GM20431 (cell line): ENCODE measurements around the gene LLGL2.
"Not testable (repeated sequence)": the region's sequence is repeated elsewhere in the genome, so short reads cannot be mapped to it uniquely, and the experiment has no call there.

Experiments used
- in situ Hi-C: fragments of 300-500 bp; cut with MseI, MboI; formaldehyde crosslinking; loops from one replicate; pipeline ENCODE4 v1.15.0; 2020; ENCODE audit warnings: low sequenced_read_pairs; ENCODE audit not compliant: unreplicated experiment

The LLGL2 gene, protein sequence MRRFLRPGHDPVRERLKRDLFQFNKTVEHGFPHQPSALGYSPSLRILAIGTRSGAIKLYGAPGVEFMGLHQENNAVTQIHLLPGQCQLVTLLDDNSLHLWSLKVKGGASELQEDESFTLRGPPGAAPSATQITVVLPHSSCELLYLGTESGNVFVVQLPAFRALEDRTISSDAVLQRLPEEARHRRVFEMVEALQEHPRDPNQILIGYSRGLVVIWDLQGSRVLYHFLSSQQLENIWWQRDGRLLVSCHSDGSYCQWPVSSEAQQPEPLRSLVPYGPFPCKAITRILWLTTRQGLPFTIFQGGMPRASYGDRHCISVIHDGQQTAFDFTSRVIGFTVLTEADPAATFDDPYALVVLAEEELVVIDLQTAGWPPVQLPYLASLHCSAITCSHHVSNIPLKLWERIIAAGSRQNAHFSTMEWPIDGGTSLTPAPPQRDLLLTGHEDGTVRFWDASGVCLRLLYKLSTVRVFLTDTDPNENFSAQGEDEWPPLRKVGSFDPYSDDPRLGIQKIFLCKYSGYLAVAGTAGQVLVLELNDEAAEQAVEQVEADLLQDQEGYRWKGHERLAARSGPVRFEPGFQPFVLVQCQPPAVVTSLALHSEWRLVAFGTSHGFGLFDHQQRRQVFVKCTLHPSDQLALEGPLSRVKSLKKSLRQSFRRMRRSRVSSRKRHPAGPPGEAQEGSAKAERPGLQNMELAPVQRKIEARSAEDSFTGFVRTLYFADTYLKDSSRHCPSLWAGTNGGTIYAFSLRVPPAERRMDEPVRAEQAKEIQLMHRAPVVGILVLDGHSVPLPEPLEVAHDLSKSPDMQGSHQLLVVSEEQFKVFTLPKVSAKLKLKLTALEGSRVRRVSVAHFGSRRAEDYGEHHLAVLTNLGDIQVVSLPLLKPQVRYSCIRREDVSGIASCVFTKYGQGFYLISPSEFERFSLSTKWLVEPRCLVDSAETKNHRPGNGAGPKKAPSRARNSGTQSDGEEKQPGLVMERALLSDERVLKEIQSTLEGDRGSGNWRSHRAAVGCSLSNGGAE

DNA sequence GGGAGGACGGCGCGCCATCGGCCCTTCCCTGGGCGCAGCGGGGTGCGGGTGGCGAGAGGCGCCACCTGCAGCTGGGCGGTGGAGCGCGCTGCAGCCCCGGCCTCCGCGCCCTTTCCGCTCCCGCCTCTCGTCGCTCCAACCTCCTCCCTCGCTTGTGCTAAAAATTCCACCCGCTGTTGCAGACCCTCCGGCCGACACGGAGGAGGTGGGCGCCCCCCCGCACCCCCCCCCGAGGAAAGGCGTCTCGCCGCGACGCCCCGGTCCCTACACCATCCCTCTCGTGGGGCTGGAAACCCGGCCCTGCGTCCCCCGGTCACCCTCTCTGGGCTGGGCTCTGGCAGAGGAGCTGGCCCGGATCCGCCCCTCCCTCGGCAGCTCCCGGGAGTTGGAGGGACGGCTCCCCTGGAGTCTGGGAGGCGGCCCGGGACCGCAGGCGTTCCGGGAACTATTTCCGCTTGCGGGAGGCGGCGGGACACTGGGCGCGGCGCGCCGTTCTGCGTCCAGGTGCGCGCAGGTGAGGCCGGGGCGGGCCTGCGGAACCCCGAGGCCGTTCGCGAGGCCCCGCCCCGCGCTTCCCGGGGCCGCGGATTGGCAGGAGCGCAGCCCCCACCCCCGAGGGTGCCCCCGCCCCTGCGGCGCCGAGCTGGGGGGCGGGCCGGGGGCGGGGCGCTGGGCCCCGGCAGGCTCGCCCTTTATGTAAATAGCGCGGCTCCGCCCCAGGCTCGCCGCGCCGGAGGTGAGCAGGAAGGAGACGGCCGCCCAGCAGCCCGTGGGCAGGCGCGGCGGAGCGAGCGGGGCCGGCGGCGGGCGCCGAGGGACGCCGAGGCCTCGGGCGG lies at the start of gene LLGL2:
TSS of gene LLGL2 (plus strand) at position 728 of the 836 bp plus-strand sequence. CDS start 17,730 bp downstream, outside the sequence.
- in situ Hi-C loops, result loop anchor here (25.0 kb wide), 1 partner anchor 113 kb away; the partner anchor contains the start of gene GRB2

DNA sequence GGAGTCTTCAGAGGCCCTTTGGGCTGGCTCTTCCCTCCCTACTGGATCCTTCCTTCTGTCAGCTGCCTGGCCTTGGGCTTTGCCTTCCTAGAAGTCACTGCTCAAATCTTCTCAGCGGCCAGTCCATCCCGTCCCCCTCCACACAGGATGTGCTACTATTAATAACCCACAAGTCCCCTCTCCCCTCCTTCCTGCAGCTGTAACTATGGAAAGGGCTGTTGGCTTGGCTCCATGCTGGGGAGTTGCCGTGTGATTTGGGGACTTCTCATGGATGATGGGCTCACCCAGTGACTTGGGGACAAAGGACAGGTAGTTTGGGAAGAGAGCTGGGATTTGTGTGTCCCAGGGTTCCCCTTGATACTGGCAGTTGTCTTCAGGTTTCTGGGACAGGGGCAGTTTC lies 49.6 kb upstream of the LLGL2 start:
- in situ Hi-C loops, result no loop called here

DNA sequence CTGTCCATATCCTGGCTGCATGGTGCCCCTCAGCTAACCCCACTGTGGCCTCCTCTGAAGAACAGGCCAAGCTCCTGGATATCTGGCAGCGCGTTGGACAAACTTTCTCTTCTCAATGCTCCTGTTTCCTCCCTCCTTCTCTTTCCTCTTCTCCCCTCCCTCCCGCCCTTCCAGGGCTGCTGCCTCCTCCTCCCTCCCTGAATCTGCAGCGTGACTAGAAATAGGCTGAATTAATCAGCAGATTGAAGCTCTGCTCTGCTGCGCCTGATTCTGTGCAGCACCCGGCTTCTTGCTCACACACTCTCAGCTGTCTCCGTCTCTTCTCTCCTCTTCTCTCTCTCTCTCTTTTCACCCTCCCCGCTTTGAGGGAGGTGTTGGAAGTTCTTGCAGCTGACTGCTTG lies 49.2 kb upstream of the LLGL2 start:
- in situ Hi-C loops, result no loop called here

DNA sequence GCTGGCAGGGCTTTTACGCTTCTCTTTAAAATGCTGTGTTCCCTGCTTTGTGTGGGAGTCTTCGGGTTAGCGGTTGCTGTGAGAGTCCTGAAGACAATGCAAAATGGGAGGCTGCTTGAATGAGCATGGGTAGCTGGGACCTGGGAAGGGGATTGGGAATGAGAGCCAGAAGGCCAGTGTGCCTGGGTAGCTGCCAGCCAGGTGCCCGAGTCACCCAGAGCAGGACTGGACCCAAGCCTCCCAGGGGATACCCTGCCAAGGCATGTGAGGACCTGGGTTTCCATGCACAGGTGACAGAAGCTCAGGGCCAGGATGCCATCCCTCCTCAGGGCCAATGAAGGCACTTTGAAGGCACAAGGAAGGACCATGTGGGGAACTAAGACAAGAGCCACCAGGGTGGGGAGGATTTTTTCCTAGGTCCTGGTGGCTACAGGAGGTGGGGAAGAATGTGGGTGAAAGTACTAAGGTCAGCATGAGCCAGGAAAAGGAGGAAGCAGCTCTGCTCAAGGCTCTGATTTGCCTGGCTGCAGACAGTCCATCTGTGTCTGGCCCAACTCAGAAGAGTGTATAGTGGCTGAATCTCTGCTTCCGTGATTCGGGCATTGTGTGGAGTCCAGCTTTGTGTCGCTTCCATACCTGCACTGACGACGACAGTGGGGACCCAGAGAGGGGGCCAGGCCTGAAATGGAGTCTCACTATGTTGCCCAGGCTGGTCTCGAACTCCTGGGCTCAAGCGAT lies 48.6 kb upstream of the LLGL2 start:
- in situ Hi-C loops, result no loop called here

DNA sequence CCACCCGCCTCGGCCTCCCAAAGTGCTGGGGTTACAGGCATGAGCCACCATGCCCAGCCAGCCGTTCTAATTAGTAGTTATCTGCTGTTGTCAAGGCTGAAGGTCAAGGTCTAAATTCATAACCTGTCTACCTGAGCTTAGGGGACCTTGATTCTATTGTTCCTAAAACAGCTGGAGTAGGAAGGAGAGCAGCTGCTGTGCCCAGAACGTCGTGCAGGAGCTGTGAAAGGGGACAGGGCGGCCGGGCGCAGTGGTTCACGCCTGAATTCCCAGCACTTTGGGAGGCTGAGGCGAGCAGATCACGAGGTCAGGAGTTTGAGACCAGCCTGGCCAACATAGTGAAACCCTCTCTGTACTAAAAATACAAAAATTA lies 48.0 kb upstream of the LLGL2 start:
- in situ Hi-C loops, result not testable (repeated sequence)

DNA sequence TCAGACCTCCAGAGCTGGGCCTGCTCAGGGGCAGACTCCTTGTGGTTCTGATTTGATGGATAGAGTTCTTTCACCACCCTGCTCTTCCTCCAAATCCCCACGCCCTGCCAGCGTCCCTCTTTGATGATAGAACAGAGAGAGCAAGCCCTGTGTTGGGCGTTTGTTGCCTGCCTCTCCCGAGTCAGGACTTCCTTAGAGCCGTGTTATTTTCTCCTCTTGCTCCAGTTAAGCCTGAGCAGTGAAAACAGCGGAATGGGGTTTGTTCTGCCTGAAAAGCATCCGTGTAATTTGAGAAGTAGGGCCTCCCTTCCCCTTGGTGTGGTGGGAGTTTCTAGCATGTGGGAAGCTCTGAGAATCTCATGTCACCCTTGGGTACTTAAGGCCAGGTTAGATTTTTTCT lies 47.0 kb upstream of the LLGL2 start:
- in situ Hi-C loops, result no loop called here

DNA sequence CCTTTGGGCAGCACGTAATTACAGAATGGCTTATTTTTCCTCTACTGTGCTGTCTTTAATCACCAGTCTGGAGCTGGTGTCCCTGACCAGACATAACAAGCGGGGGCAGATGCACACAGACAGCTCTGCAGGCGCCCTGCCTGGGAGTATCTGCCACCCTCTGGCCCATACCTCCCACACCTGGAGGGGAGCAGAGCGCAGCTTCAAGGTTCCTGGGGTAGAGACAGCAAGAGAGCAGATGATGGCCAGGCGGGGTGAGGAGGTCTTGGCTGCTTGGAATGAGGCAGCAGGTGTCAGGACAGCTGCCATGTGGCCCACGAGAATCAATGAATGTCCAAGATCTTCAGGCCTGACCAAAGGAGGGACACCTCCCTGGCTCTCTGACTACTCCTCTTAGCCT lies 45.2 kb upstream of the LLGL2 start:
- in situ Hi-C loops, result no loop called here

DNA sequence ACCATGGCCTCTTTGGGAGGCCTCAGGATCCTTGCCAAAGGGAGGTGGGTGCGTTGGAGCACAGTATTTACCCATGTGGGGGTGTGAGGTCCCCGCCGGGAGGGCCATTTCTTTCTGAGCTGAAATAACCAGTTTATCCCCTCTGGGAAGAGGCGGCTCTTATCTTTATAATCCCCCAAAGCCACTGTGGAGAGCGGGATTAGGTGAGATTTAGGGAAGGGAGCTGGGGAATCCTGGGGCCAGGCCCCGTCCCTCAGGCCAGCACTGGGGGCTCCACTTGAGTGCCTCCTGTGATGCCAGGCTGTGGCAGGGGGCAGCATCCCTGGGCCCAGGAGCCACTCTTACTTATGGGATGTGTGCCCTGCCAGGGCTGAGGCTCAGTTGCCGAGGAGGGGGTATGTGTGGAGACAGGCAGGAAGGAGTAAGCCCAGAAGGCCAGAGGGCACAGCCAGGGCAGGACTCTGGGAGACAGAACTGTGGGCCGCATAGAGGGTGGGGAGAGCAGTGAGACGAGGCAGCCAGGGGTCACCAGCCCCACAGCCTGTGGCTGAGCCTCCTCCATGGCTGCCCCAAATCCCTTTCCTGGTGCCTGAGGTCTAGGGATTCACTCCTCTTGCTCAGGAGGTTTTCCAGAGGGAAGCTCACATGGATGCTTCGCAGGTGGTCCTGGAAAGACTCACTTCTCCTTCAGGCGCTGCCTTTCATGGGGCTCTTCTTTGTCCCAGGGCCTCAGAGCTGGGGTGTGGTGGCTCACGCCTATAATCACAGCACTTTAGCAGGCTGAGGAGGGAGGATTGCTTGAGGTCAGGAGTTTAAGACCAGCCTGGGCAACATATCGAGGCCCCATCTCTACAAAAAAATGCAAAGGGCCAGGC lies 44.1 kb upstream of the LLGL2 start:
- in situ Hi-C loops, result no loop called here

DNA sequence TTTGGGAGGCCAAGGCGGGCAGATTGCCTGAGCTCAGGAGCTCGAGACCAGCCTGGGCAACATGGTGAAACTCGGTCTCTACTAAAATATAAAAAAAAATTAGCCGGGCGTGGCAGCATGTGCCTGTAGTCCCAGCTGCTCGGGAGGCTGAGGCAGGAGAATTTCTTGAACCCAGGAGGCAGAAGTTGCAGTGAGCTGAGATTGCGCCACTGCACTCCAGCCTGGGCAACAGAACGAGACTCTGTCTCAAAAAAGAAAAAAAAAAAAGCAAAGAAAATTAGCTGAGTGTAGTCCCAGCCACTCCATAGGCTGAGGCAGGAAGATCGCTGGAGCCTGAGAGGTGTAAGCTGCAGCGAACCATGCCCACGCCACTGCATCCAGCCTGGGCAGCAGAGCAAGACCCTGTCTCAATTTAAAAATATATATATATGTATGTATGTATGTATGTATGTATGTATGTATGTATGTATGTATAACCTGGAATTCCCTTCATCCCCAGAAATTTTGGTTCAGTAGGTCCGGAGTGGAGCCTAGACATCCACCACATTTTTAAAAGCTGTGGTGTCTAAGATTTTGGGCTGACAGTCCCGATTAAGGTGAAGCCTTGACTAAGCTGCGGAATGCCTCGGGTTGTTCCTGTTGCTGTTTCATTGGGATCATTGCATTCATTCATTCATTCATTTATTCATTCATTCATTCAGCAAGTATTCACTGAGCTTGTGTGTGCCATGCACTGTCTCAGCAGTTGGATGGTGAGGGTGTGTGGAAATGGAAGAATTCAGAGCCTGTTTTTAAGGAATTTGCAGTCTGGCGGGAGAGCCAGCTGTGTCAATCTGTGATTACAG lies 43.2 kb upstream of the LLGL2 start:
- in situ Hi-C loops, result no loop called here

DNA sequence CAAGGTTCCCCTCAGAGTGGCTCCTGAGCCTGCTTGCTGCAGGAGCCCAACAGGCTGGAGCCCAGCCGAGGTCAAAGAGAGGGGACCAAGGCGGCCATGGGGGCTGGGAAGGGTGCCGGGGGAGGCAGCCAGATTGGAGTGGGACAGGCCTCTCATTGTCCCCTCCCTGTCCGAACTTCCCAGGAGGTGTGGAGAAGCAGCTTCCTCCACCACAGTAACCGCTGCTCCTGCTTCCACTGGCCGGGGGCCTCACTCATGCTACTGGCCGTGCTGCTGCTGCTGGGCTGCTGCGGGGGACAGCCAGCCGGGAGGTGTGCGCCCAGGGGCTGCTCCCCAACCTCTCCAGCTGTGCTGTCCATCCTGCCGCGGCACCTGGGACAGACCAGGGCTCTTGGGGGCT lies 39.8 kb upstream of the LLGL2 start:
- in situ Hi-C loops, result no loop called here

DNA sequence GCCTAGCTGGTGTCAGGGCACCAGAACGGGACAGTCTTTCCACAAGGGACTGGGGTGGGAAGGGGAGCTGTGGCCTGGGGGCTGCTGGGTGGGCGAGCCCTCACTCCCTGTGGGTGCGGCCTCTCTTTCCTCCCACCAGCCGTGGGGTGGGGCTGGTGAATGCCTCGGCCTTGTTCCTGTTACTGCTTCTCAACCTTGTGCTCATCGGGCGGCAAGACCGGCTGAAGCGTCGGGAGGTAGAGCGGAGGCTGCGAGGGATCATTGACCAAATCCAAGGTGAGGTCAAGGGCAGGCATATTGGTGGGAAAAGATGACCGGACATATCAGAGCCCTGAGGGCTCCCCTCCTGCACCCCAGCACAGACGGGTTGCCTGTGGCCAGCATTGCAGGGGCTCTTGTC lies 39.3 kb upstream of the LLGL2 start:
- in situ Hi-C loops, result no loop called here

DNA sequence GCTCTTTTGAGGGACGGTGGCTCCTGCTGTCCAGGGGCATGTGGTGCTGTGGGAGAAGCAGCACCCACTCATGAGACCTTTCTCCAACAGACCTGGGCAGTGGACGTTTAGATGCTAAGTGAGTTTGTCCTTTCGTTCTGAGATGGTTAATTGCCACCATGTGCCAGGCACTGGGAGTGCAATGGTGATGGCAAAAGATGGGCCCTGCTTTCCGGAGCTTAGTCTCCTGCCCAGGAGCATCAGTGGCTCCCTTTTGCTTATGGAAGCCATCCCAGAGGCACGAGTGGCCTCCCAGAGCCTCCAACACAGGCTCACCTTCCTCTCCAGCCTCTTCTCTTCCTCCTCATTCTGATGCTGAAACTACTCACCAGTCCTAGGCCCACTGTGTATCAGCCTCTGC lies 38.5 kb upstream of the LLGL2 start:
- in situ Hi-C loops, result no loop called here

DNA sequence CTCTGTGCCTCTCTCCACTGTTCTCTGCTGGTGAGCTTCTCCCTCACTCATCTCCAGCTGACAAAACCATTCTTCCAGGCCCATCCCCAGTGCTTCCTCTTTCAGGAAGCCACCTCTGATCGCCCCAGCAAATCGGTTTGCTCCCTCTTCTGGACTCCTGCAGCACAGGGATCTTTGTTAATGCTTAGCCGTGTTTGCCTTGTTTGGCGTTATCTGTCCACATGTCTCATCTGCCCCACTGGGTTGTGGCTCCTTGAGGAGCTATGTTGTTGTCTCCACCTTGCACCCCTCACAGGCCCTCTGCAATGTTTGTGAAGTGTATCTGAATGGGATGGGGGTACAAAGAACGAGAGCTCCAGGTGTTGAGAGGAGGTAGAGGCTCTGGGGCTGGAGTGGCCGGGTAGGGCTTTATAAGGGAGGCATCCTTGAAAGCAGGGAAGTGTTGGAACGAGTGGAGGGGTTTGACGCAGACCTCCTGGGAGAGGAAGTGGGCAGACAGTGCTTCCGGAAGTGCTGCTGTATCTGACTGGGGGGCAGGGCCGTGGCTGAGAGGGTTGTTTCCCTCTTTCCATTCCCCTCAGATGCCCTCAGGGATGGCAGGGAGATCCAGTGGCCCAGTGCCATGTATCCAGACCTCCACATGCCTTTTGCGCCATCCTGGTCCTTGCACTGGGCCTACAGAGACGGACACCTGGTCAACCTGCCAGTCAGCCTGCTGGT lies 38.0 kb upstream of the LLGL2 start:
- in situ Hi-C loops, result no loop called here

DNA sequence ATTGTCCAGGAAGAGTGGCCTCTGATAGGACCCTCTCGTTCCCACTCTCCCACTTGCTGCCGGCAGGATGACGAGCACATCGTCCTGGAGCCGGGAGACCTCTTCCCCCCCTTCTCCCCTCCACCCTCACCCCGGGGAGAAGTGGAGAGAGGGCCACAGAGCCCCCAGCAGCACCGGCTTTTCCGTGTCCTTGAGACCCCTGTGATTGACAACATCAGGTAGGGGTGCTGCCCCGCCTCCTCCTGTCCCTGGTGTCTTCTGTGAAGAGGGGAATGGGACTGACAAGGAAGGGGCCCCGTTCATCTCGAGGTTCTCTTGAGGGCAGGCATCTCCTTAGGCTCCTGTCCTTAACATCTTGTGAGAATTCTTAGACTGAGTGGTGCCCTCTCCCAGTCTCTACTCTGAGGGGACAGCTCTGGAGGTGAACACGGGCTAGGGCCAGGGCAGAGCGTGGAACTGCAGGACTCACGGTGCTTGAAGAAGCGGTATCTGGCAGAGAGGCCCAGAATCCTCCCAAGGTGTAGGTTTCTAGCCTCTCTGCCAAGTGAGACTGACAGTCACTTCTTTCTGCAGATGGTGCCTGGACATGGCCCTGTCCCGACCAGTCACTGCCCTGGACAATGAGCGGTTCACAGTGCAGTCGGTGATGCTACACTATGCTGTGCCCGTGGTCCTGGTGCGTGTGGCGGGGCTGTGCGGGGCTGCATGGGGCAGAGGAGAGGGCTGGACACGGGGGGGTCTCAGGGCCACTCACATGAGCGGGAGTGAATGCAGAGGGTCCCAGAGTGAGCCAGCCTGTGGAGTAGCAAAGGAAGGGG lies 36.6 kb upstream of the LLGL2 start:
- in situ Hi-C loops, result no loop called here

DNA sequence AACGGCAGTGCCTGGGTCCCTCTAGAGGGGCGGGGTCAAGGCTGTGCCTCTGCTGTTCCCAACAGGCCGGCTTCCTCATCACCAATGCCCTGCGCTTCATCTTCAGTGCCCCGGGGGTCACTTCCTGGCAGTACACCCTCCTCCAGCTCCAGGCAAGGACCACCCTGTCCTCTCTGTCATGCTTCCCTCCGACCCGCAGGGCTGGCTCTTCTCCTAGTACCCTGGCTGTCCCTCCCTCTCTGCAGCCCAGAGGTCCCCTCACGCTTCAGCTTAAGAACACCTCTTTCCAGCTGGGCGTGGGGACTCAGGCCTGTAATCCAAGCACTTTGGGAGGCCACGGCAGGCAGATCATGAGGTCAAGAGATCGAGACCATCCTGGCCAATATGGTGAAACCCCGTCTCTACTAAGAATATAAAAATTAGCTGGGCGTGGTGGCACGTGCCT lies 36.0 kb upstream of the LLGL2 start:
- in situ Hi-C loops, result no loop called here

DNA sequence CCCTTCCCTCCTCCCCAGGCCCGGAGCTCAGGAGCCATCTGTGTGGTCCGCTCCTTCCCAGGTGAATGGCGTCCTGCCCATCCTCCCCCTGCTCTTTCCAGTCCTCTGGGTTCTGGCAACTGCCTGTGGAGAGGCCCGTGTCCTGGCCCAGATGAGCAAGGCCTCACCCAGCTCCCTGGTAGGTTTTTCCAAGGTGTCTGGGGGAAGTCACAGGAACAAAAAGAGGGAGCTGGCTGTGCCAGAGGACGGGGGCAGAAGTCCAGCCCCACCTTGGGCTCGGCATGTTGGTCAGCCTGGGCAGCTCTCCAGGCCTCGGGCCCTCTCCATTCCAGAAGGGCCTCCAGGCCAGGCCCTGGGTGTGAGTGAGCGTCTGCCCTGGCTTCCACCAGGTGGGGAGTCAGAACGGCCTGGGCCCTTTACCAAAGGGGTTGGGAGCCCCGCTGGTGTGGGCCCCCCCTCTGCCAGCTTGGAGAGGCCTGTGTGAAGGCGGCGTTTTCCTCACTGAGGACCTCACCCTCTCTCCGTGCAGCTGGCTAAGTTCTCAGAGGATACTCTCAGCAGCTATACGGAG lies 35.2 kb upstream of the LLGL2 start:
- in situ Hi-C loops, result no loop called here
